HL-60 (cell line): ENCODE measurements around the gene RRM1.

Source experiments
- DNase-seq, 2 experiments: peaks; one replicate each; pipeline ENCODE4 v3.0.0-alpha.2; 2010 to 2020; ENCODE audit warnings: low read depth in 1 of 2, low spot score in 1 of 2
- H3K27ac ChIP-seq: fragments of 250-450 bp; sonication (Bioruptor Pico); replicated peaks from 2 replicates; pipeline ENCODE4 v1.5.1; 2020; ENCODE audit warnings: mild to moderate bottlenecking, moderate library complexity
- H3K27me3 ChIP-seq: fragments of 250-450 bp; sonication (Bioruptor Pico); 2 replicates; pipeline ENCODE4 v1.5.1; 2021; ENCODE audit warnings: mild to moderate bottlenecking, moderate library complexity; ENCODE audit not compliant: insufficient read depth, poor library complexity, severe bottlenecking
- H3K4me3 ChIP-seq: replicated peaks from 2 replicates; pipeline ENCODE4 v1.5.1; 2011; ENCODE audit warnings: mild to moderate bottlenecking, control low read depth, low read length; ENCODE audit not compliant: insufficient read depth
- GABPA ChIP-seq: IDR thresholded peaks from 2 replicates; pipeline ENCODE4 v1.6.1; 2012; ENCODE audit warnings: low read depth
- POLR2AphosphoS5 ChIP-seq: IDR thresholded peaks from 2 replicates; pipeline ENCODE4 v1.6.1; 2012; ENCODE audit warnings: low read depth
- SPI1 ChIP-seq: IDR thresholded peaks from 2 replicates; pipeline ENCODE4 v1.6.1; 2012; ENCODE audit warnings: low read depth, mild to moderate bottlenecking, borderline replicate concordance
- TF ChIP-seq, protein P1 (sequence below): IDR thresholded peaks from one replicate; pipeline ENCODE4 v1.5.1; 2011; ENCODE audit warnings: low read length, control low read depth, inconsistent platforms; ENCODE audit not compliant: insufficient read depth
- TF ChIP-seq, protein P2 (sequence below): IDR thresholded peaks from 2 replicates; pipeline ENCODE4 v1.6.1; 2012; ENCODE audit warnings: low read depth; ENCODE audit not compliant: insufficient replicate concordance

RRM1 gene

DNA sequence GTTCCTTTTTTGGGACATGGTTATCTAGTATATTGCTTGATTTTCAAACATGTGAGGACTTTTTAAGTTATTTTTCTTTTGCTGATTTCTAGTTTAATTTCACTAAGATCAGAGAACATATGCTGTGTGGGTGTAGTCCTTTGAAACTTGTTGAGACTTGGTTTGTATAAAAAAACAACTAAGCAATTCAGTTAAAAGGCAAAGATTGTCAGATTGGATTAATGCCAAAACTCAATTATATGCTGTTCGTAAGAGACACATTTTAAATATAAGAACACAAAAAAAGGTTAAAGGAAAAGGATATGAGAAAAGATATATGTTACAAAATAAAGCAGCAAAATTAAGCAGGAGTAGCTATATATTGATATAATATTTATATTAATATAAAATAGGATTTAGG is 17.8 kb upstream of the RRM1 start:
- no peaks in the 10 kb centered on the region for H3K27me3 ChIP-seq
- no peak overlapping the region for H3K4me3 ChIP-seq
- TF ChIP-seq GABPA (no peak), SPI1 (no peak), POLR2AphosphoS5 (no peak)
- TF ChIP-seq, protein P1, sequence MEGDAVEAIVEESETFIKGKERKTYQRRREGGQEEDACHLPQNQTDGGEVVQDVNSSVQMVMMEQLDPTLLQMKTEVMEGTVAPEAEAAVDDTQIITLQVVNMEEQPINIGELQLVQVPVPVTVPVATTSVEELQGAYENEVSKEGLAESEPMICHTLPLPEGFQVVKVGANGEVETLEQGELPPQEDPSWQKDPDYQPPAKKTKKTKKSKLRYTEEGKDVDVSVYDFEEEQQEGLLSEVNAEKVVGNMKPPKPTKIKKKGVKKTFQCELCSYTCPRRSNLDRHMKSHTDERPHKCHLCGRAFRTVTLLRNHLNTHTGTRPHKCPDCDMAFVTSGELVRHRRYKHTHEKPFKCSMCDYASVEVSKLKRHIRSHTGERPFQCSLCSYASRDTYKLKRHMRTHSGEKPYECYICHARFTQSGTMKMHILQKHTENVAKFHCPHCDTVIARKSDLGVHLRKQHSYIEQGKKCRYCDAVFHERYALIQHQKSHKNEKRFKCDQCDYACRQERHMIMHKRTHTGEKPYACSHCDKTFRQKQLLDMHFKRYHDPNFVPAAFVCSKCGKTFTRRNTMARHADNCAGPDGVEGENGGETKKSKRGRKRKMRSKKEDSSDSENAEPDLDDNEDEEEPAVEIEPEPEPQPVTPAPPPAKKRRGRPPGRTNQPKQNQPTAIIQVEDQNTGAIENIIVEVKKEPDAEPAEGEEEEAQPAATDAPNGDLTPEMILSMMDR, result no peak
- TF ChIP-seq, protein P2, sequence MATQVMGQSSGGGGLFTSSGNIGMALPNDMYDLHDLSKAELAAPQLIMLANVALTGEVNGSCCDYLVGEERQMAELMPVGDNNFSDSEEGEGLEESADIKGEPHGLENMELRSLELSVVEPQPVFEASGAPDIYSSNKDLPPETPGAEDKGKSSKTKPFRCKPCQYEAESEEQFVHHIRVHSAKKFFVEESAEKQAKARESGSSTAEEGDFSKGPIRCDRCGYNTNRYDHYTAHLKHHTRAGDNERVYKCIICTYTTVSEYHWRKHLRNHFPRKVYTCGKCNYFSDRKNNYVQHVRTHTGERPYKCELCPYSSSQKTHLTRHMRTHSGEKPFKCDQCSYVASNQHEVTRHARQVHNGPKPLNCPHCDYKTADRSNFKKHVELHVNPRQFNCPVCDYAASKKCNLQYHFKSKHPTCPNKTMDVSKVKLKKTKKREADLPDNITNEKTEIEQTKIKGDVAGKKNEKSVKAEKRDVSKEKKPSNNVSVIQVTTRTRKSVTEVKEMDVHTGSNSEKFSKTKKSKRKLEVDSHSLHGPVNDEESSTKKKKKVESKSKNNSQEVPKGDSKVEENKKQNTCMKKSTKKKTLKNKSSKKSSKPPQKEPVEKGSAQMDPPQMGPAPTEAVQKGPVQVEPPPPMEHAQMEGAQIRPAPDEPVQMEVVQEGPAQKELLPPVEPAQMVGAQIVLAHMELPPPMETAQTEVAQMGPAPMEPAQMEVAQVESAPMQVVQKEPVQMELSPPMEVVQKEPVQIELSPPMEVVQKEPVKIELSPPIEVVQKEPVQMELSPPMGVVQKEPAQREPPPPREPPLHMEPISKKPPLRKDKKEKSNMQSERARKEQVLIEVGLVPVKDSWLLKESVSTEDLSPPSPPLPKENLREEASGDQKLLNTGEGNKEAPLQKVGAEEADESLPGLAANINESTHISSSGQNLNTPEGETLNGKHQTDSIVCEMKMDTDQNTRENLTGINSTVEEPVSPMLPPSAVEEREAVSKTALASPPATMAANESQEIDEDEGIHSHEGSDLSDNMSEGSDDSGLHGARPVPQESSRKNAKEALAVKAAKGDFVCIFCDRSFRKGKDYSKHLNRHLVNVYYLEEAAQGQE, result no peak
- H3K27ac ChIP-seq, result no peak overlapping the region
- DNase-seq, result no peak

DNA sequence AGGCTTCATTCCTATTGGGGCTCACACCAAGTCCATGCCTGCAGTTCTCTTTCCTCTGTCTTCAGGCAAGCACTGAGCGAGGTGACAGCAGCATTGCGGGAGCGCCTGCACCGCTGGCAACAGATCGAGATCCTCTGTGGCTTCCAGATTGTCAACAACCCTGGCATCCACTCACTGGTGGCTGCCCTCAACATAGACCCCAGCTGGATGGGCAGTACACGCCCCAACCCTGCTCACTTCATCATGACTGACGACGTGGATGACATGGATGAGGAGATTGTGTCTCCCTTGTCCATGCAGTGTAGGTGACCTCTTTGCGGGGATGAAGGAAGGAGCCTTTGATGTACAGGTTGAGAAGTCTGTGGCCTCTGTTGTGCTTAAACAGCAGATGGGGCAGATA is 11.4 kb upstream of the RRM1 start:
- no peak overlapping the region for H3K27ac ChIP-seq
- no peaks in the 10 kb centered on the region for H3K27me3 ChIP-seq
- H3K4me3 ChIP-seq, result no peak overlapping the region
- no peak for TF ChIP-seq SPI1
- no peak for TF ChIP-seq POLR2AphosphoS5
- TF ChIP-seq, protein P2, result no peak
- no peak for TF ChIP-seq GABPA
- TF ChIP-seq, protein P1, result no peak
- DNase-seq, result no peak

DNA sequence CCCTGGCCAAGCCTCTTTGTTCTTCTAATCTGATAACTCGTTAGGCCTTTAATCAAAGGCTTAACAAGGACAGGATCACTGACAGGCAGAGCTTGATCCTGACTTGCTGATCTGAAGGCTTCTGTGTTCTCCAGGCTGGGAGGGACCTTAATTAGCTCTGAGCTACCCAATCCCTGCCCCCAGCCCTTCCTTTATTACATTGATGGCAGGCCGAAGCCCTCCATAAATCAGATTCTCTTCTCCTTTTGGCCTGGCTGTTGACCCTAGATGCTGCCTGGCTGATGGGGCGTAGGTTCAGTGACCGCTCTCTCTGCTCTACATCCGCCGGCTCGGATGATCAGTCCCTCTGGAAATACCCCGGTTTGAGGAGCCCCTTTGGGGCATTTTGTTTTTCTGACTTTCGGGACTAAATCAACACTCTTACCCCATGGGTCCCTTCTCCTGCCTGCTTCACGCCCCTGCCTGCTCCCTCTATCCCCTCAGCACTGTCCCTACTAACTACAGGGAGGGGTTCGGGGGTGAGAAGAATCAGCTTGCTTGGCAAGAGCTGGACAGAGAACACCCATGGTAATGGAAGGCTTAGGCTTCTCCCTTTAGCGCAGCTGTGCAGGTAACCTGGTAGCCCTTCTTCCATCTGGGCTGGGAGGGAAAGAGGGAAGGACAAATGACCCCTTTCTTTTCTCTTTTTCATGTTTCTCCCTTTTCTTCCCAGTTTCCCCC is 10.0 kb upstream of the RRM1 start:
- H3K27me3 ChIP-seq, result no peaks in the 10 kb centered on the region
- H3K4me3 ChIP-seq, result no peak overlapping the region
- H3K27ac ChIP-seq, result no peak overlapping the region
- DNase-seq, result no peak
- TF ChIP-seq SPI1, result no peak
- TF ChIP-seq POLR2AphosphoS5, result no peak
- TF ChIP-seq GABPA, result no peak
- TF ChIP-seq, protein P2, result no peak
- TF ChIP-seq, protein P1, result no peak
